Fibroblast of lung (primary cell): ENCODE measurements around the gene NBPF3.

Experiments
- CTCF ChIP-seq, 2 donors: IDR thresholded peaks in 1 of 2; conservative IDR thresholded peaks in 1 of 2; 1 replicate in 1 of 2; 2 replicates in 1 of 2; pipeline ENCODE4 v1.5.1; 2011 to 2012; ENCODE audit warnings: low read length in 2 of 2, control low read depth in 1 of 2, inconsistent platforms in 1 of 2, low read depth in 1 of 2, mild to moderate bottlenecking in 1 of 2
- EZH2 ChIP-seq: IDR thresholded peaks from 2 replicates; pipeline ENCODE4 v1.5.1; 2012; ENCODE audit warnings: low read length, control low read depth, mild to moderate bottlenecking; ENCODE audit errors: missing control alignments

GRCh38 chr1:21517660-21518480 is 77.9 kb downstream of the NBPF3 start:
- TF ChIP-seq CTCF (conservative IDR thresholded peaks at IDR 0.05 in 1 of 2, IDR thresholded peaks at IDR 0.05 in 1 of 2; ENCODE audit: low read depth in 1 of 2, low read length in 2 of 2): no peak
- no peak for TF ChIP-seq EZH2
